Vagina (tissue), 2 donors: Measurements from ENCODE around the gene KRTAP29-1. TPM values are rescaled to one million over a fixed set of nuclear protein-coding genes. Genes with fewer than 3 reads are reported as not detected.

Experiments
- DNase-seq, 2 donors: peaks; one replicate each; pipeline ENCODE4 v3.0.0-alpha.2; 2017; ENCODE audit errors: extremely low spot score in 2 of 2
- H3K27ac ChIP-seq: fragments of 200-600 bp; sonication (generic); one replicate; pipeline ENCODE4 v1.5.1; 2019
- H3K27me3 ChIP-seq: fragments of 200-600 bp; sonication (generic); one replicate; pipeline ENCODE4 v1.5.1; 2019
- H3K36me3 ChIP-seq, 2 donors: fragments of 200-600 bp; sonication (generic); one replicate each; pipeline ENCODE4 v1.5.1; 2017 to 2019
- H3K4me1 ChIP-seq: fragments of 200-600 bp; sonication (generic); one replicate; pipeline ENCODE4 v1.5.1; 2019
- H3K4me3 ChIP-seq, 2 donors: fragments of 200-600 bp; sonication (generic); 1 replicate in 1 of 2; 2 replicates in 1 of 2; pipeline ENCODE4 v1.5.1; 2016 to 2019
- H3K9me3 ChIP-seq: fragments of 200-600 bp; sonication (generic); one replicate; pipeline ENCODE4 v1.5.1; 2019
- POLR2A ChIP-seq, 2 donors: fragments of 450-650 bp; IDR thresholded peaks; one replicate each; pipeline ENCODE4 v1.6.1; 2017; ENCODE audit warnings: antibody characterized with exemption in 2 of 2, mild to moderate bottlenecking in 2 of 2, moderate library complexity in 2 of 2
- POLR2AphosphoS5 ChIP-seq, 2 donors: sonication (generic); formaldehyde crosslinking; IDR thresholded peaks; one replicate each; pipeline ENCODE4 v1.9.0; 2017; ENCODE audit warnings: antibody characterized with exemption in 2 of 2, mild to moderate bottlenecking in 2 of 2, low read depth in 1 of 2; ENCODE audit not compliant: insufficient read depth in 1 of 2
- intact Hi-C: fragments of 100-400 bp; cut with DNase I; formaldehyde crosslinking; loops from one replicate; pipeline ENCODE4 v1.15.1; 2023
- total RNA-seq: library from RNA; depleted of rRNA; stranded (reverse); fragments of >200 nt; gene quantifications from one replicate; pipeline ENCODE4 v1.2.3, GENCODE V29; 2016
- TF ChIP-seq, protein P1 (sequence below), 3 experiments: fragments of 450-650 bp in 2 of 3; fragments of 200-600 bp in 1 of 3; sonication (generic) in 1 of 3; IDR thresholded peaks; one replicate each; pipeline ENCODE4 v1.5.1; 2017 to 2019; ENCODE audit warnings: antibody characterized with exemption in 3 of 3, mild to moderate bottlenecking in 2 of 3, moderate library complexity in 2 of 3

KRTAP29-1 gene
- total RNA-seq, 1 donor from 2014 or later, result not detected

DNA sequence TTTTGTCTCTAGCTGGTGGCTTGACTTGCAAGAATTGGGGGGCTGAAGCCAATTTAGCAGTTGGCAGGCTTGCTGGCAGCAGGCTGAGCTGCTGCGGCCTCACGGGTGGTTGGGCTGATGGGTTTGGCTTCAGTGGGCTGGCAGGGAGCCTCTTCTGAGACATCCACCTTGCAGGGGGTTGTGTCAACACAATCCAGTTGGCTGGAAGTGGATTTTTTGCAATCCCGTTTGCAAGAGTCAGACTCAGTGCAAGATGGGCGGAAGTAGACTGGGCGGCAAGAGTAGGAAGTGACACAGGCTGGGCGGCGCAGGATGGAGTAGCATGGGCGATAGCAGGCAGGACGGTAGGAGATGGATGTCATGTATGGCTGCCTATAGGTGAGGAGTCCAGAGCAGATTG lies 5.0 kb upstream of the KRTAP29-1 start:
- TF ChIP-seq POLR2AphosphoS5 (IDR thresholded peaks at IDR 0.05; ENCODE audit: insufficient read depth in 1 of 2, low read depth in 1 of 2) (no peak), POLR2A (IDR thresholded peaks at IDR 0.05) (no peak)
- TF ChIP-seq, protein P1, sequence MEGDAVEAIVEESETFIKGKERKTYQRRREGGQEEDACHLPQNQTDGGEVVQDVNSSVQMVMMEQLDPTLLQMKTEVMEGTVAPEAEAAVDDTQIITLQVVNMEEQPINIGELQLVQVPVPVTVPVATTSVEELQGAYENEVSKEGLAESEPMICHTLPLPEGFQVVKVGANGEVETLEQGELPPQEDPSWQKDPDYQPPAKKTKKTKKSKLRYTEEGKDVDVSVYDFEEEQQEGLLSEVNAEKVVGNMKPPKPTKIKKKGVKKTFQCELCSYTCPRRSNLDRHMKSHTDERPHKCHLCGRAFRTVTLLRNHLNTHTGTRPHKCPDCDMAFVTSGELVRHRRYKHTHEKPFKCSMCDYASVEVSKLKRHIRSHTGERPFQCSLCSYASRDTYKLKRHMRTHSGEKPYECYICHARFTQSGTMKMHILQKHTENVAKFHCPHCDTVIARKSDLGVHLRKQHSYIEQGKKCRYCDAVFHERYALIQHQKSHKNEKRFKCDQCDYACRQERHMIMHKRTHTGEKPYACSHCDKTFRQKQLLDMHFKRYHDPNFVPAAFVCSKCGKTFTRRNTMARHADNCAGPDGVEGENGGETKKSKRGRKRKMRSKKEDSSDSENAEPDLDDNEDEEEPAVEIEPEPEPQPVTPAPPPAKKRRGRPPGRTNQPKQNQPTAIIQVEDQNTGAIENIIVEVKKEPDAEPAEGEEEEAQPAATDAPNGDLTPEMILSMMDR (IDR thresholded peaks at IDR 0.05), result no peak
- intact Hi-C loops, result no loop called here
- no peak for DNase-seq
- no peaks in the 10 kb centered on the region for H3K27me3 ChIP-seq
- no peak overlapping the region for H3K27ac ChIP-seq
- H3K9me3 ChIP-seq, result no peaks in the 10 kb centered on the region
- H3K36me3 ChIP-seq, result no peaks in the 10 kb centered on the region
- no peak overlapping the region for H3K4me3 ChIP-seq
- peaks cover 19% of the 10 kb centered on the region for H3K4me1 ChIP-seq

DNA sequence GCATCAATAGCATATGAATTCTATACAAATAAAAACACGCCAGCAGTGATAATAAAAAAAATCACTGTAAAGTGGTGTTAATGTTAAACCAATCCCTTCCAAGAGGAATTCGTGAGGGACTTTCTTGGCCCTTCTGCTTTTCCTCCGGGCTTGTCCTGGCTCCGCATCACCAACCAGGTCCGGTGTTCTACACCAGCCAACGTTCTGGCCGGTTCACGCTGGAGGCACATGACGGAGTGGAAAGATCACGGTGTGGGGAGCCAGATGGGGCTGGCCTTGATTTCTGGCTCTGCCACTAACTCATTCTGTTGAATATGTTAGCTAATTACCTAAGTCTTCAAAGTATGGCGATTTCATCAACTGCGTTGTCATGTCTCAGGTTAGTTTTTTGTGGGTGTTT lies 1.4 kb upstream of the KRTAP29-1 start:
- no peaks in the 10 kb centered on the region for H3K27me3 ChIP-seq
- H3K9me3 ChIP-seq, result no peaks in the 10 kb centered on the region
- H3K27ac ChIP-seq, result no peak overlapping the region
- H3K4me1 ChIP-seq, result peaks cover 25% of the 10 kb centered on the region
- H3K36me3 ChIP-seq, result no peaks in the 10 kb centered on the region
- TF ChIP-seq, protein P1 (IDR thresholded peaks at IDR 0.05), result no peak
- TF ChIP-seq POLR2A (IDR thresholded peaks at IDR 0.05) (no peak), POLR2AphosphoS5 (IDR thresholded peaks at IDR 0.05; ENCODE audit: insufficient read depth in 1 of 2, low read depth in 1 of 2) (no peak)
- intact Hi-C loops, result no loop called here
- H3K4me3 ChIP-seq, result no peak overlapping the region
- no peak for DNase-seq

DNA sequence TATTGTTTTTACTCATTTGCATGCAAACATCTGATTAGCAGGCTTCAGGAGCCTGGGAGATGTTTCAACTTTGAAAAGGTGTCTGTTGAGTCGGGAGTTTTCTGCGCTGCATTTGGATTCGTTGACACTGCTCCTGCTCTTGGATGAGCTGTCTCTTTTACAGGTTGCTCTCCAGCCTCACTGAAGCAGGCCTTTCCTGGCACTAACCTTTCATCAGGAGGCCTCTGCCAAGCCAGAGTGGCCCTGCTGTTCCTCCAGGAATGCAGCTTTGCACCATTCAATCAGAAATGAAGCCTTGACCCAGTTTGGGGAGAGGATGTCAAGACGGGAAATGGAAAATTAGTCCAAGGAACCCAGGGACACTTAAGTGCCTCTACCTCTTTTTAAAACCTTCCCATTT lies 330 bp upstream of the KRTAP29-1 start:
- H3K4me1 ChIP-seq, result peaks cover 14% of the 10 kb centered on the region
- no peaks in the 10 kb centered on the region for H3K27me3 ChIP-seq
- TF ChIP-seq POLR2AphosphoS5 (IDR thresholded peaks at IDR 0.05; ENCODE audit: insufficient read depth in 1 of 2, low read depth in 1 of 2) (no peak), POLR2A (IDR thresholded peaks at IDR 0.05) (no peak)
- TF ChIP-seq, protein P1 (IDR thresholded peaks at IDR 0.05), result no peak
- no peak overlapping the region for H3K4me3 ChIP-seq
- no peaks in the 10 kb centered on the region for H3K9me3 ChIP-seq
- H3K36me3 ChIP-seq, result no peaks in the 10 kb centered on the region
- intact Hi-C loops, result no loop called here
- H3K27ac ChIP-seq, result no peak overlapping the region
- no peak for DNase-seq

DNA sequence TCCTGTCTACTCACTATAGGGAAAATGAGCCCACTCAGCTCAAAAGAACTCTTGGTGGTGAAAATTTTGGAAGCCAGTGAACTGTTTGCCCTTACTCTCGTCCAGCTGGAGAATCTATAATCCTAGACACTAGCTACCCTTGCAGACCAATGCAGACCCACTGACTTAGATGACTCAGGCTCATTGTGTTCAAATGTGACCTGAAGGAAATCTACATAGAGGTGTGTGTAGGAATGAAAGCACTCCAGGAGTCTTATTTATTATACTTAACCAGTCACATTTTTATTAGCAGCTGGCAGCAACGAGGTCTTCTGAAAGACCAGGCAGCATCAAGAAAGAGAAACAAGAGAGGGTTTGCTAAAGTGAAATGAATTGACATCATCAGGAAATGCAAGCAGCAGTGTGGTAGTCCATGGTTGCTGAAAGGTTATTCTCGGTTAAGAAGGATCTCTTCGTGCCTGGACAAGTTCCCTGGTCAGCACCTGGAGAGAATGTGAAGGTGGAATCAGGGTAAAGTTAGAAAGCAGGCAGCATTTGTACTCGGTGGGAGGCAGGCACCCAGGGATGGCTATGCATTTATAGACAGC lies 1.4 kb downstream of the KRTAP29-1 start:
- TF ChIP-seq POLR2A (IDR thresholded peaks at IDR 0.05), result no peak
- no peak for TF ChIP-seq POLR2AphosphoS5 (IDR thresholded peaks at IDR 0.05; ENCODE audit: insufficient read depth in 1 of 2, low read depth in 1 of 2)
- TF ChIP-seq, protein P1 (IDR thresholded peaks at IDR 0.05), result no peak
- no peak overlapping the region for H3K4me3 ChIP-seq
- no peak for DNase-seq
- no peaks in the 10 kb centered on the region for H3K9me3 ChIP-seq
- H3K27me3 ChIP-seq, result no peaks in the 10 kb centered on the region
- H3K27ac ChIP-seq, result no peak overlapping the region
- intact Hi-C loops, result no loop called here
- no peaks in the 10 kb centered on the region for H3K36me3 ChIP-seq
- H3K4me1 ChIP-seq, result peaks cover 11% of the 10 kb centered on the region

DNA sequence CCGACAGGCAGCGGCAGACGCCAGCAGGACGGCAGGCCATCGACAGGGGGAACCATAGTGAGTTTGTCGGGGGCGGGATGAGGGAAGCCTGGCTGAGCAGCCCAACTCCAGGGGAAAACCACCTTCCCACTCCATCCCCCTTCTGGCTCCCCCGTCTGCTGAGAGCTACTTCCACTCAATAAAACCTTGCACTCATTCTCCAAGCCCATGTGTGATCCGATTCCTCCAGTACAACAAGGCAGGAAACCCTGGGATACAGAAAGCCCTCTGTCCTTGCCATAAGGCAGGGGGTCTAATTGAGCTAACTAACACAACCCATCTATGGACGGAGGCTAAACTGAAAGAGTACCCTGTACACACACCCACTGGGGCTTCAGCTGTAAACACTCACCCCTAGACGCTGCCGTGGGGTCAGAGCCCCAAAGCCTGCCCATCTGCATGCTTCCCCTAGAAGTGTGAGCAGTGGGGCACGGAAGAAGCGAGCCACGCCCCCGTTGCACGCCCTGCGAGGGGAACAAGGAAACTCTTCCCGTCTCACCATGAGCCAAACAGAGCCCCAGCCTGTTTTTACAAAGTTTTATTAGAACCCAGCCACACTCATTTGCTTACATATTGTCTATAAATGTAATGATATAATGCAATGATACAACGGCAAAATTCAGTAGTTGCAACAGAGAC lies 4.1 kb downstream of the KRTAP29-1 start:
- intact Hi-C loops, result no loop called here
- Histone ChIP-seq H3K36me3 (no peaks in the 10 kb centered on the region), H3K27ac (no peak overlapping the region), H3K4me3 (no peak overlapping the region), H3K4me1 (peaks cover 11% of the 10 kb centered on the region), H3K9me3 (no peaks in the 10 kb centered on the region), H3K27me3 (no peaks in the 10 kb centered on the region)
- DNase-seq, result no peak
- TF ChIP-seq POLR2AphosphoS5 (IDR thresholded peaks at IDR 0.05; ENCODE audit: insufficient read depth in 1 of 2, low read depth in 1 of 2) (no peak), POLR2A (IDR thresholded peaks at IDR 0.05) (no peak)
- TF ChIP-seq, protein P1 (IDR thresholded peaks at IDR 0.05), result no peak
